Right atrium auricular region (tissue), 2 donors: ENCODE measurements around the gene SETDB1. TPM values are rescaled to one million over a fixed set of nuclear protein-coding genes. Genes with fewer than 3 reads are reported as not detected.

Experiments used
- DNase-seq: peaks from one replicate; pipeline ENCODE4 v3.0.0-alpha.2; 2019; ENCODE audit warnings: low spot score
- H3K27ac ChIP-seq, 2 donors: fragments of 200-600 bp; sonication (generic); 1 replicate in 1 of 2; 2 replicates in 1 of 2; pipeline ENCODE4 v1.5.1; 2016 to 2019
- H3K27me3 ChIP-seq, 2 donors: fragments of 200-600 bp; sonication (generic); one replicate each; pipeline versions ENCODE4 v1.5.1 to v1.6.0; 2017 to 2019
- H3K36me3 ChIP-seq: fragments of 200-600 bp; sonication (generic); one replicate; pipeline ENCODE4 v1.5.1; 2016
- H3K4me1 ChIP-seq, 2 donors: fragments of 200-600 bp; sonication (generic); one replicate each; pipeline versions ENCODE4 v1.5.1 to v1.6.0; 2017 to 2019
- H3K4me3 ChIP-seq, 2 donors: fragments of 200-600 bp; sonication (generic); 1 replicate in 1 of 2; 2 replicates in 1 of 2; pipeline ENCODE4 v1.5.1; 2017 to 2019; ENCODE audit warnings: mild to moderate bottlenecking in 1 of 2, moderate library complexity in 1 of 2
- H3K9me3 ChIP-seq, 2 donors: fragments of 200-600 bp; sonication (generic); one replicate each; pipeline ENCODE4 v1.5.1; 2019
- CTCF ChIP-seq, 2 donors: fragments of 200-600 bp; sonication (generic); IDR thresholded peaks; one replicate each; pipeline ENCODE4 v1.5.1; 2019; ENCODE audit warnings: antibody characterized with exemption in 2 of 2
- total RNA-seq, 2 donors: library from RNA; depleted of rRNA; stranded (reverse); fragments of >200 nt; gene quantifications; one replicate each; pipeline ENCODE4 v1.1.0, GENCODE V29; 2016

The SETDB1 gene
- total RNA-seq, 2 donors from 2014 or later, result 18.6 to 18.9 TPM

DNA sequence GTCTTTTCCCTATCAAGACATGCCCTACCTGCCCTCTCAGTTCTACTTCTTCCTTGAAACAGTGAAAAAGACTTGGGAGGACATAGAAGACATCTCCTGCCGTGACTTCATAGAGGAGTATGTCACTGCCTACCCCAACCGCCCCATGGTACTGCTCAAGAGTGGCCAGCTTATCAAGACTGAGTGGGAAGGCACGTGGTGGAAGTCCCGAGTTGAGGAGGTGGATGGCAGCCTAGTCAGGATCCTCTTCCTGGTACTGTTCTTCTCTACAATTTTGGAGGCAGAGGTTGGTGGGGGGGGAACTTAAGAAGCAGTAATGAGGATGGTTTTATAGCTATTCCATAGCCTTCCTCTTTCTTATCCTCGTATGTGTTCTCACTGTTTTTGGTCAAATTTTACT lies 18.7 kb downstream of the SETDB1 start:
- Histone ChIP-seq H3K27me3 (no peaks in the 10 kb centered on the region), H3K27ac (no peak overlapping the region), H3K9me3 (no peaks in the 10 kb centered on the region), H3K4me1 (no peaks in the 10 kb centered on the region), H3K4me3 (no peak overlapping the region), H3K36me3 (peaks cover 98% of the 10 kb centered on the region)
- DNase-seq, result no peak
- TF ChIP-seq CTCF (IDR thresholded peaks at IDR 0.05), result no peak

- Histone ChIP-seq H3K27ac (no peak overlapping the region), H3K4me1 (no peaks in the 10 kb centered on the region), H3K9me3 (no peaks in the 10 kb centered on the region), H3K27me3 (no peaks in the 10 kb centered on the region), H3K36me3 (peaks cover 77% of the 10 kb centered on the region), H3K4me3 (no peak overlapping the region)
- peak; percentile 21 for DNase-seq
- TF ChIP-seq CTCF (IDR thresholded peaks at IDR 0.05), result no peak
These were observed 28.5 kb downstream of the SETDB1 start for GRCh38 chr1:150954708-150955107.

DNA sequence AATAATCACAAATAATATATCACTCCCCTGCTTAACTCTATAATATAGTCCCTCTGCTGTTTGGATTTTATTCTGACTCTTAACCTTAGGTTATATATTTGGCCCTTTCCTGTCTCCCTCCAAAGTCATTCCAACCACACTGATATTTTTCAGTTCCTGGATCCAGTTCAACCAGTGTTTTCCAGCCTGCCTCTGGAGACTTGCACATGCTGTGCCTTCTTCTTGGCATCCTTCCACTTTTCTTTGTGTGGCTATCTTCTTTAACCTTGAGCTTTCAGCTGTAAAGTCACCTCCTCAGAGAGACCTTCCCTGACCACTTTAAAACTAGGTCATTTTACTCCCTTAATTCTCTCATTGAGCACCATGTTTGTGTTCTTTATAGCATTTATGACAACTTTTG lies 29.1 kb downstream of the SETDB1 start:
- H3K36me3 ChIP-seq, result peaks cover 79% of the 10 kb centered on the region
- H3K4me1 ChIP-seq, result no peaks in the 10 kb centered on the region
- H3K4me3 ChIP-seq, result no peak overlapping the region
- H3K27me3 ChIP-seq, result no peaks in the 10 kb centered on the region
- H3K27ac ChIP-seq, result no peak overlapping the region
- DNase-seq, result no peak
- TF ChIP-seq CTCF (IDR thresholded peaks at IDR 0.05), result no peak
- H3K9me3 ChIP-seq, result no peaks in the 10 kb centered on the region

- Histone ChIP-seq H3K36me3 (peaks cover 82% of the 10 kb centered on the region), H3K9me3 (no peaks in the 10 kb centered on the region)
- no peak for TF ChIP-seq CTCF (IDR thresholded peaks at IDR 0.05)
These were observed 31.5 kb downstream of the SETDB1 start for GRCh38 chr1:150957666-150958065.

DNA sequence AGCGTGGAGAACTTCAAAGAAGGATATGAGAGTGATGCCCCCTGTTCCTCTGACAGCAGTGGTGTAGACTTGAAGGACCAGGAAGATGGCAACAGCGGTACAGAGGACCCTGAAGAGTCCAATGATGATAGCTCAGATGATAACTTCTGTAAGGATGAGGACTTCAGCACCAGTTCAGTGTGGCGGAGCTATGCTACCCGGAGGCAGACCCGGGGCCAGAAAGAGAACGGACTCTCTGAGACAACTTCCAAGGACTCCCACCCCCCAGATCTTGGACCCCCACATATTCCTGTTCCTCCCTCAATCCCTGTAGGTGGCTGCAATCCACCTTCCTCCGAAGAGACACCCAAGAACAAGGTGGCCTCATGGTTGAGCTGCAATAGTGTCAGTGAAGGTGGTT lies 34.5 kb downstream of the SETDB1 start:
- DNase-seq, result no peak
- no peak overlapping the region for H3K4me3 ChIP-seq
- TF ChIP-seq CTCF (IDR thresholded peaks at IDR 0.05), result no peak
- H3K9me3 ChIP-seq, result no peaks in the 10 kb centered on the region
- H3K36me3 ChIP-seq, result peaks cover 82% of the 10 kb centered on the region
- H3K27ac ChIP-seq, result no peak overlapping the region
- no peaks in the 10 kb centered on the region for H3K4me1 ChIP-seq
- H3K27me3 ChIP-seq, result no peaks in the 10 kb centered on the region

More at GRCh38 chr1:150957666-150958065, 31.5 kb downstream of the SETDB1 start:
- H3K4me3 ChIP-seq, result no peak overlapping the region
- no peaks in the 10 kb centered on the region for H3K27me3 ChIP-seq
- DNase-seq, result peak; percentile 52
- no peaks in the 10 kb centered on the region for H3K4me1 ChIP-seq
- no peak overlapping the region for H3K27ac ChIP-seq

- no peak for TF ChIP-seq CTCF (IDR thresholded peaks at IDR 0.05)
- no peaks in the 10 kb centered on the region for H3K4me1 ChIP-seq
- H3K27ac ChIP-seq, result no peak overlapping the region
These were observed 35.6 kb downstream of the SETDB1 start for GRCh38 chr1:150961756-150962155.

More at GRCh38 chr1:150961756-150962155, 35.6 kb downstream of the SETDB1 start:
- no peaks in the 10 kb centered on the region for H3K9me3 ChIP-seq
- peaks cover 92% of the 10 kb centered on the region for H3K36me3 ChIP-seq
- DNase-seq, result no peak
- H3K4me3 ChIP-seq, result no peak overlapping the region
- H3K27me3 ChIP-seq, result no peaks in the 10 kb centered on the region
